Superior temporal gyrus (tissue), 1 donor: Measurements from ENCODE around the gene CYGB.

Source experiments
- DNase-seq: peaks from one replicate; pipeline ENCODE4 v3.0.0-alpha.2; 2016; ENCODE audit errors: extremely low spot score

CYGB gene

DNA sequence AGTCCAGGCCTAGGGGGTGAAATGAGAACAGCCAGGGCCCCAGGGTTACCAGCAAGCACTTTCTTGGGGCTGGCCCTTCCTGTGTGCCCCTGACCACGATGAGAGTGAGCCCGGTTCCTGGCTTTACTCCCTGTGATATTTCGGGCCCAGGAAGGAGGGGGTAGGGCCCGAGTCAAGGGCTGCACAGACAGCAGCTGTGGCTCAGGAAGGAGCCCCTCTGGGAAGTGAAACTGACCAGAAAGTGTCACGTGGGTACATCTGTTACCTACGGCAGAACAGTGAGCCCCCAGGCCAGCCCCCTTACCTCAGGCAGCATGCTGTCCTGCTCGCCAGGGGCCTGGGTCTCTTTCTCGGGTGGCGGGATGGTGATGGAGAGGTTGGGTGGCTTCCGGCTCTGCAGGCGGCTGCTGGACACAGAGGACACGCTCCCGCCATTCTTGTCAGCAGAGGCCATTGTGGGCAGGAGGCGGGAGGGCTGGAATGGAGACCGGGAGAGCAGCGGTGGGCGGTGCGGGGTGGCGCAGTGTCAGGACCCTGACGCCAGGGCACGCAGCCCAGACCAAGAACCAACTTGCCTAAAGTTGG is 56.3 kb downstream of the CYGB start:
- peak; percentile 28 for DNase-seq

- no peak for DNase-seq
Measured at GRCh38 chr17:76480632-76481031, 56.9 kb downstream of the CYGB start.

DNA sequence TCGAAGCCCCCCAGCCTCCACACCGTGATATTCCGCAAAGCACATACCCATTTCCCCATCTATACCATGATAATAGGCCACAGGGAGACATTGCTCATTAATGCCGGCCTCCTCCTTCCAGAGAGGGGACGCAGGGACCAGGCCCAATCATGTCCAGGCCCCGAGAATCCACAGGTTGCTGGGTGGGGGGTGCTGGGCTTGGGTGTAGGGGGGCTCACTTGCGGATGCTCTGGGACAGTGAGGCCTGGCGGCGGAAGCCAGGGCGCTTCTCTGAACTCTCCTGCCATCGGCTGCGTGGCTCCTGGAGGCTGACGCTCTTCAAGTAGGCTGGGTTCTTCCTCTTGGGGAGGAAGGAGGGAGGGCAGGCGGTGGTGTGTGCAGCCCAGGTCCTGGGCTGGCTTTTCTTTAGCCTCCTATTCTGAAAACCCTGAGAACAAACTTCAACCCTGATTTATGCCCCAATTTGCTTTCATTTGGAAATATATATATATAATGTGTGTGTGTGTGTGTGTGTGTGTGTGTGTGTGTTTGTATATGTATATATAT is 57.9 kb downstream of the CYGB start:
- no peak for DNase-seq

DNA sequence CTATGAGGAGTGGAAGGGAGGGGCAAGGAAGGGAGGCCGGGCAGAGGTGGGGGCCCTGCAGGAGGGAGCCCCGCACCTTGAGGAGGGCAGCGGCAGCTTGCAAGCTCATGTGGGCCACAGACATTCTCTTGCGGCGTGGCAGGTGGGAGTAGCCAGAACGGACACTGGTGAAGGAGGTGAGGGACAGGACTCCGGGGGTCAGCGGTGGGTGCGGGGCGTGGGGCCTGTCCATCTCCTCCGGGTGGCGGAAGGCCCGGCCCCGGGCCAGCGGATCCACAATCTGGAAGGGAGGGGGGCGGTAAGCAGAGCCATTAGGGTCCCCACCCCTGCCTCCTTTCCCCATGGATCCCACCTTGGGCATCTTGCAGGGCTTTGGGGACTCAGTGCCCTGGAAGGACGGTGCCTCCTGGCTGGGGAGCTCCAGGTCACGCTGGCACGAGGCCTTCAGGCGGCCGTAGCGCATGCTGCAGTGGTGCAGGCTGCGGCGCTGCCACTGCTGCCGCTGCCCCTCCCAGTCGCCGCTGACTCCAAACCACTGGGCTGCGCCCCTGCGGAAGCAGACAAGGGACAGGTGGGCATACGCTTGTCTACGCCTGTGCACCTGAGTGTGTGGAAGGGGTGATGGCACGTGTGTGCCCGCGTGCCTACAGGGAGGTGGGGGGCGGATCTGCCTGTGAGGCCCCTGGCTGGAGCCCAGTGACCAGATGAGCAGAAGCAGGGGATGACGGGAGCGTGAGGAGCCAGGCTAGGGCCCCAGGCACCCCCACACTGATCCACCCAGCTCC is 58.6 kb downstream of the CYGB start:
- DNase-seq: no peak

GRCh38 chr17:76478097-76478496 is 59.4 kb downstream of the CYGB start:
- DNase-seq: no peak

- DNase-seq: no peak
Measured at GRCh38 chr17:76477576-76477975, 59.9 kb downstream of the CYGB start.
